Activated CD4-positive, alpha-beta T cell treated with anti-CD3 and anti-CD28 coated beads, Interleukin-2, amount 50 U/mL, for 24 hours (primary cell): ENCODE measurements around the gene CACNG6.

Experiments used
- DNase-seq, 2 donors: peaks; one replicate each; pipeline ENCODE4 v3.0.0-alpha.2; 2020; ENCODE audit warnings: low read depth in 1 of 2, low spot score in 1 of 2

CACNG6 gene

GRCh38 chr19:54041969-54042606 lies 50.7 kb downstream of the CACNG6 start:
- DNase-seq, result no peak

DNA sequence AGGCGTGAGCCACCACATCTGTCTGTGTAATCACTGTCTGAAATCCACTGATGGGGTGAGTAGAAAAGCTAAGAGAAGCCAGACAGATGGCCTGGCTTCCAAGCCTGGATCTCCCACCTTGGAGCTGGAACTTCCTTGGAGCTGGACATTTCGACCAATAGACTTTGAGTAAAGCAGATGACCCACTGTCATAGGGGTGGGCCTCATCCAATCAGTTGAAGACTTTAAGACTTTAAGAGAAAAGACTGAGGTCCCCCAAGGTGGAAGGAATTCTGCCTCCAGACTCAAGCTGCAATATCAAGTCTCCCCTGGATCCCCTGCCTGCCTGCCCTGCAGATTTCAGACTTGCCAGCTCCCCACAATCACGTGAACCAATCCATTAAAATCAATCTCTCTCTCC lies 51.6 kb downstream of the CACNG6 start:
- no peak for DNase-seq

DNA sequence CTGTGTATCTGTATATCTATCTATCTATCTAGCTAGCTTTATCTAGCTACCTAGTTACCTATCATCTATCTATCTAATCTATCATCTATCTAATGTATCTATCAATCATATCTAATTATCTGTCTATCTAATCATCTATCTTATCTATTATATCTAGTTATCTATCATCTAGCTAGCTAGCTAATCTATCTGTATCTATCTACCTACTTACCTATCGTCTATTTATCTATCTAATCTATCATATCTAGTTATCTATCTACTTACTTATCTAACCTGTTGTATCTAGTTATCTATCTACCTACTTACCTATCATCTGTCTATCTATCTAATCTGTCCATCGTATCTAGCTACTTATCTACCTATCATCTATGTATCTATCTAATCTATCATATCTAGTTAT lies 54.3 kb downstream of the CACNG6 start:
- no peak for DNase-seq

- DNase-seq, result no peak
Observed at GRCh38 chr19:54047616-54048015, 56.2 kb downstream of the CACNG6 start.
